H9 (cell line): Measurements from ENCODE around the gene GALNT10. TPM values are rescaled to one million over a fixed set of nuclear protein-coding genes. Genes with fewer than 3 reads are reported as not detected.
A peak's percentile ranks its signal among the peaks of the same experiment; 100 is the strongest.

Experiments used
- DNase-seq: peaks from one replicate; pipeline ENCODE4 v3.0.0-alpha.2; 2017
- H2AFZ ChIP-seq: one replicate; pipeline ENCODE4 v1.6.1; 2013; ENCODE audit warnings: mild to moderate bottlenecking, low read length, control low read depth, moderate library complexity
- H2AK5ac ChIP-seq: 2 replicates; pipeline ENCODE4 v1.6.1; 2013; ENCODE audit warnings: low read length, control low read depth, mixed read lengths; ENCODE audit not compliant: insufficient read length
- H2BK120ac ChIP-seq: one replicate; pipeline ENCODE4 v1.6.1; 2013; ENCODE audit warnings: low read depth, mild to moderate bottlenecking, low read length, control low read depth, inconsistent platforms; ENCODE audit not compliant: poor library complexity, severe bottlenecking
- H2BK12ac ChIP-seq: 2 replicates; pipeline ENCODE4 v1.6.1; 2013; ENCODE audit warnings: low read length, control low read depth, mixed read lengths, low read depth; ENCODE audit not compliant: insufficient read length
- H2BK15ac ChIP-seq: 2 replicates; pipeline ENCODE4 v1.6.1; 2013; ENCODE audit warnings: low read depth, low read length, control low read depth
- H2BK20ac ChIP-seq: one replicate; pipeline ENCODE4 v1.6.1; 2013; ENCODE audit warnings: low read depth, mild to moderate bottlenecking, low read length, control low read depth, inconsistent platforms; ENCODE audit not compliant: poor library complexity, severe bottlenecking
- H2BK5ac ChIP-seq: 2 replicates; pipeline ENCODE4 v1.6.1; 2013; ENCODE audit warnings: low read length, control low read depth, mixed read lengths; ENCODE audit not compliant: insufficient read length
- H3K14ac ChIP-seq: 2 replicates; pipeline ENCODE4 v1.6.1; 2013; ENCODE audit warnings: low read length, control low read depth; ENCODE audit not compliant: insufficient read depth
- H3K18ac ChIP-seq: 2 replicates; pipeline ENCODE4 v1.6.1; 2013; ENCODE audit warnings: low read depth, mild to moderate bottlenecking, mixed read lengths, low read length, control low read depth; ENCODE audit not compliant: insufficient read length
- H3K23ac ChIP-seq: 2 replicates; pipeline ENCODE4 v1.6.1; 2013; ENCODE audit warnings: low read length, control low read depth, mixed read lengths, low read depth; ENCODE audit not compliant: insufficient read length
- H3K23me2 ChIP-seq: 2 replicates; pipeline ENCODE4 v1.6.1; 2013; ENCODE audit warnings: low read depth, mild to moderate bottlenecking, mixed read lengths, low read length, control low read depth; ENCODE audit not compliant: insufficient read length, poor library complexity, severe bottlenecking
- H3K27ac ChIP-seq: 2 replicates; pipeline ENCODE4 v1.5.1; 2013; ENCODE audit warnings: low read length, control low read depth, mixed read lengths, low read depth; ENCODE audit not compliant: insufficient read length
- H3K27me3 ChIP-seq: 2 replicates; pipeline ENCODE4 v1.6.1; 2013; ENCODE audit warnings: low read length, control low read depth, inconsistent platforms; ENCODE audit not compliant: insufficient read depth
- H3K4ac ChIP-seq: 2 replicates; pipeline ENCODE4 v1.6.1; 2013; ENCODE audit warnings: low read depth, mild to moderate bottlenecking, control low read depth, inconsistent platforms, low read length, moderate library complexity
- H3K4me1 ChIP-seq: 2 replicates; pipeline ENCODE4 v1.6.1; 2013; ENCODE audit warnings: low read length, control low read depth, inconsistent platforms; ENCODE audit not compliant: insufficient read depth
- H3K4me2 ChIP-seq: 2 replicates; pipeline ENCODE4 v1.6.1; 2013; ENCODE audit warnings: low read length, control low read depth, mixed read lengths; ENCODE audit not compliant: insufficient read length, insufficient read depth
- H3K56ac ChIP-seq: 2 replicates; pipeline ENCODE4 v1.6.1; 2013; ENCODE audit warnings: low read depth, mild to moderate bottlenecking, mixed read lengths, low read length, control low read depth; ENCODE audit not compliant: insufficient read length
- H3K79me1 ChIP-seq: 2 replicates; pipeline ENCODE4 v1.6.1; 2013; ENCODE audit warnings: low read depth, mild to moderate bottlenecking, moderate library complexity, low read length, control low read depth, inconsistent platforms; ENCODE audit not compliant: insufficient read depth, poor library complexity, severe bottlenecking
- H3K79me2 ChIP-seq: 2 replicates; pipeline ENCODE4 v1.6.1; 2013; ENCODE audit warnings: low read length, control low read depth, inconsistent platforms; ENCODE audit not compliant: insufficient read depth
- H3K9ac ChIP-seq: 2 replicates; pipeline ENCODE4 v1.6.1; 2013; ENCODE audit warnings: low read length, control low read depth, mixed read lengths; ENCODE audit not compliant: insufficient read length; ENCODE audit errors: extremely low read depth
- H3K9me3 ChIP-seq: one replicate; pipeline ENCODE4 v1.6.1; 2013; ENCODE audit warnings: low read depth, low read length, inconsistent platforms; ENCODE audit not compliant: control insufficient read depth
- H3T11ph ChIP-seq: one replicate; pipeline ENCODE4 v1.6.1; 2013; ENCODE audit warnings: mild to moderate bottlenecking, low read length, control low read depth, inconsistent platforms
- H4K20me1 ChIP-seq: one replicate; pipeline ENCODE4 v1.6.1; 2013; ENCODE audit not compliant: control insufficient read depth, insufficient read length, insufficient read depth
- H4K5ac ChIP-seq: 2 replicates; pipeline ENCODE4 v1.6.1; 2013; ENCODE audit warnings: low read depth, mild to moderate bottlenecking, mixed read lengths, low read length, control low read depth; ENCODE audit not compliant: insufficient read length
- H4K8ac ChIP-seq: replicated peaks from 2 replicates; pipeline ENCODE4 v1.6.1; 2013; ENCODE audit warnings: low read length, control low read depth, mixed read lengths, low read depth; ENCODE audit not compliant: insufficient read length
- H4K91ac ChIP-seq: 2 replicates; pipeline ENCODE4 v1.6.1; 2013; ENCODE audit warnings: low read depth, mild to moderate bottlenecking, moderate library complexity, mixed read lengths, low read length, control low read depth; ENCODE audit not compliant: insufficient read length
- H3K27ac Mint-ChIP-seq, 3 experiments: 2 replicates in 2 of 3; 3 replicates in 1 of 3; pipeline ENCODE4 v1.8.0; 2020 to 2021; ENCODE audit warnings: mixed read lengths in 3 of 3, mild to moderate bottlenecking in 1 of 3, moderate library complexity in 1 of 3
- H3K27me3 Mint-ChIP-seq: 2 replicates; pipeline ENCODE4 v1.8.0; 2021; ENCODE audit warnings: low read depth, mild to moderate bottlenecking, moderate library complexity, mixed read lengths
- H3K36me3 Mint-ChIP-seq, 3 experiments: 2 replicates in 2 of 3; 3 replicates in 1 of 3; pipeline ENCODE4 v1.8.0; 2020 to 2021; ENCODE audit warnings: low read depth in 3 of 3, mixed read lengths in 3 of 3; ENCODE audit not compliant: insufficient read depth in 1 of 3
- H3K4me1 Mint-ChIP-seq, 2 experiments: 2 replicates each; pipeline ENCODE4 v1.8.0; 2020; ENCODE audit warnings: mixed read lengths in 2 of 2
- H3K4me3 Mint-ChIP-seq, 2 experiments: 2 replicates in 1 of 2; 3 replicates in 1 of 2; pipeline ENCODE4 v1.8.0; 2020 to 2021; ENCODE audit warnings: mild to moderate bottlenecking in 2 of 2, mixed read lengths in 2 of 2, moderate library complexity in 1 of 2
- H3K9me3 Mint-ChIP-seq, 2 experiments: 2 replicates in 1 of 2; 3 replicates in 1 of 2; pipeline ENCODE4 v1.8.0; 2020; ENCODE audit warnings: mild to moderate bottlenecking in 2 of 2, mixed read lengths in 2 of 2, moderate library complexity in 1 of 2
- WGBS: extraction: QIAGEN DNeasy Blood & Tissue Kit; methylation state at CpG from one replicate; pipeline ENCODE4 v1.1.7; 2013; ENCODE audit warnings: missing lambda C conversion rate, low lambda C conversion rate, mixed read lengths; ENCODE audit not compliant: insufficient read length; ENCODE audit errors: extremely low coverage; 5-methylcytosine and 5-hydroxymethylcytosine counted together
- total RNA-seq: library from RNA; stranded (reverse); gene quantifications from 2 replicates; pipeline ENCODE4 v1.2.1, GENCODE V29; 2021
- TF ChIP-seq, protein P1 (sequence below): fragments of 200-600 bp; sonication (generic); conservative IDR thresholded peaks from 3 replicates; pipeline ENCODE4 v1.8.0; 2021; ENCODE audit warnings: antibody characterized with exemption, mild to moderate bottlenecking

GALNT10 gene
- total RNA-seq, 1 experiment from 2014 or later, result 15.4 TPM

DNA sequence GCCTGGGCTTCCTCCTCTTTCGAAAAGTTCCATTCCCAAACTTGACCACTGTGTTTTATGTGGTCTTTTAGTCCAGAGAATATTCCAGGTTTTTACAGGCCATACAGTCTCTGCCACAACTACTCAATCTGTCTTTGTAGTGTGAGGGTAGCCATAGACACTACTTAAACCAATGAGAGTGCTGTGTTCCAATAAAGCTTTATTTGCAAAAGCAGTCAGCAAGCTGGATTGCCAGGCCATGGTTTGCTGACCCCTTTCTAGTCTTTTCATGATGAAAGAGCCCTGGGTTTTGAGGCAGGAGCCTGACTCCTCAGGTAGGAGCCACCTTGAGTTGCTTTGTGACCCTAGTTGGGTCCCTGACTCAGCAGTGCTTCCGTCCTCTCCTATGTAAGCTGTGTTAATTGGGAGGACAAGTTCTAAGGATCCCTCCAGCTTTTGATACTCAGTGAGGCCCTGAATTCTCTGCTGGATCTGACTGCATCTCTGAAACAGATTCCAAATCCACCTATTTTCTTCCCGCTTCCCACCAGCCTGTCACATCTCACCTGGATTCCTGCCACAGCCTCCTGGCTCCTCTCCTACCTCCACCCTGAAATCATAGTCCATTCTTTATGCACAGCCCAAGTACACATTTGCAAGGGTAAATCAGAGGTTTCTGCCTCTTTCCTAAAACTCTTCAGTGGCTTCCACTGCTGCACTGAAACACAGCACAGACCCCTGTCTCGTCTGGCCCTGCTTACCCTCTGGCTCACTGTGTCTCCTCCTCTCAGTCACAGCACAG, 13.5 kb downstream of the GALNT10 start:
- Mint-ChIP-seq H3K9me3 (no peaks in the 10 kb centered on the region), H3K36me3 (peaks cover 0 to 4% (median 2%) of the 10 kb centered on the region in 3 experiments; a peak in 2 of 7 replicates), H3K27ac (peak overlapping the region in 2 of 3 experiments; percentile 16 to 19; a peak in 2 of 7 replicates), H3K4me1 (peaks cover 19 to 25% of the 10 kb centered on the region in 2 experiments), H3K4me3 (no peak overlapping the region), H3K27me3 (no peaks in the 10 kb centered on the region)
- H2BK5ac ChIP-seq, result no peak overlapping the region
- H3K18ac ChIP-seq, result no peak overlapping the region
- no CpG with 5 or more reads among the region's 4 CpGs for WGBS
- DNase-seq, result no peak
- H2AK5ac ChIP-seq, result no peak overlapping the region
- H2BK20ac ChIP-seq, result no peak overlapping the region
- no peaks in the 10 kb centered on the region for H4K20me1 ChIP-seq
- no peak overlapping the region for H3K9ac ChIP-seq
- no peaks in the 10 kb centered on the region for H3K4me1 ChIP-seq
- H2AFZ ChIP-seq, result no peak overlapping the region
- no peak overlapping the region for H2BK12ac ChIP-seq
- H2BK15ac ChIP-seq, result no peak overlapping the region
- no peak overlapping the region for H3T11ph ChIP-seq
- H3K4me2 ChIP-seq, result no peak overlapping the region
- H3K23ac ChIP-seq, result no peak overlapping the region
- H3K56ac ChIP-seq, result no peak overlapping the region
- no peak overlapping the region for H4K8ac ChIP-seq
- H3K27me3 ChIP-seq, result no peaks in the 10 kb centered on the region
- H3K4ac ChIP-seq, result no peak overlapping the region
- H3K14ac ChIP-seq, result no peak overlapping the region
- H3K79me2 ChIP-seq, result no peaks in the 10 kb centered on the region
- no peaks in the 10 kb centered on the region for H3K79me1 ChIP-seq
- H3K9me3 ChIP-seq, result no peaks in the 10 kb centered on the region
- H3K23me2 ChIP-seq, result no peaks in the 10 kb centered on the region
- TF ChIP-seq, protein P1, sequence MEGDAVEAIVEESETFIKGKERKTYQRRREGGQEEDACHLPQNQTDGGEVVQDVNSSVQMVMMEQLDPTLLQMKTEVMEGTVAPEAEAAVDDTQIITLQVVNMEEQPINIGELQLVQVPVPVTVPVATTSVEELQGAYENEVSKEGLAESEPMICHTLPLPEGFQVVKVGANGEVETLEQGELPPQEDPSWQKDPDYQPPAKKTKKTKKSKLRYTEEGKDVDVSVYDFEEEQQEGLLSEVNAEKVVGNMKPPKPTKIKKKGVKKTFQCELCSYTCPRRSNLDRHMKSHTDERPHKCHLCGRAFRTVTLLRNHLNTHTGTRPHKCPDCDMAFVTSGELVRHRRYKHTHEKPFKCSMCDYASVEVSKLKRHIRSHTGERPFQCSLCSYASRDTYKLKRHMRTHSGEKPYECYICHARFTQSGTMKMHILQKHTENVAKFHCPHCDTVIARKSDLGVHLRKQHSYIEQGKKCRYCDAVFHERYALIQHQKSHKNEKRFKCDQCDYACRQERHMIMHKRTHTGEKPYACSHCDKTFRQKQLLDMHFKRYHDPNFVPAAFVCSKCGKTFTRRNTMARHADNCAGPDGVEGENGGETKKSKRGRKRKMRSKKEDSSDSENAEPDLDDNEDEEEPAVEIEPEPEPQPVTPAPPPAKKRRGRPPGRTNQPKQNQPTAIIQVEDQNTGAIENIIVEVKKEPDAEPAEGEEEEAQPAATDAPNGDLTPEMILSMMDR, result no peak
- no peak overlapping the region for H3K27ac ChIP-seq
- H4K5ac ChIP-seq, result no peak overlapping the region
- H4K91ac ChIP-seq, result no peak overlapping the region
- H2BK120ac ChIP-seq, result no peak overlapping the region
